ENCODE data around the gene APOB.

GRCh38 chr2:21014364-21015280, 29.3 kb downstream of the APOB start:
- TF ChIP-seq CTCF (IDR thresholded peaks at IDR 0.05), result no peak
- no peak for TF ChIP-seq POLR2A (IDR thresholded peaks at IDR 0.05)

Measured in esophagus squamous epithelium (tissue), 4 donors.